ENCODE results near the gene ZC3H8. TPM values are rescaled to one million over a fixed set of nuclear protein-coding genes. Genes with fewer than 3 reads are reported as not detected.

ZC3H8 gene
- total and polyA plus RNA-seq, 8 donors, result 3.1 to 8.6 (median 4.3) TPM

- H3K9me3 ChIP-seq, result no peaks in the 10 kb centered on the region
- intact Hi-C loops (cut with DNase I), result no loop called here
- ATAC-seq (no peak), FAIRE-seq (no peak), DNase-seq (no peak)
- H3K36me3 ChIP-seq, result no peaks in the 10 kb centered on the region
- TF ChIP-seq CTCF (IDR thresholded peaks at IDR 0.05), result no peak
- no peaks in the 10 kb centered on the region for H3K27me3 ChIP-seq
- H3K27ac ChIP-seq, result no peak overlapping the region
- H3K4me3 ChIP-seq, result no peak overlapping the region
- peaks cover 8 to 11% (median 9%) of the 10 kb centered on the region in 3 donors for H3K4me1 ChIP-seq
- WGBS, 2 donors, result 95 to 98% methylated on average over 3 of the region's 3 CpGs
Observed at GRCh38 chr2:112230371-112230770, 24.5 kb downstream of the ZC3H8 start.

GRCh38 chr2:112229348-112229747 lies 25.5 kb downstream of the ZC3H8 start:
- Histone ChIP-seq H3K4me1 (peaks cover 8 to 11% (median 9%) of the 10 kb centered on the region in 3 donors), H3K36me3 (no peaks in the 10 kb centered on the region), H3K27me3 (no peaks in the 10 kb centered on the region), H3K27ac (no peak overlapping the region), H3K9me3 (no peaks in the 10 kb centered on the region), H3K4me3 (no peak overlapping the region)
- peak in 5 of 6 donors; percentile 62 to 89 (median 75) for DNase-seq
- FAIRE-seq, result no peak
- ATAC-seq, result peak; percentile 93 to 99 (median 98)
- TF ChIP-seq CTCF (IDR thresholded peaks at IDR 0.05), result no peak
- intact Hi-C loops (cut with DNase I), result no loop called here

- DNase-seq (no peak), FAIRE-seq (no peak), ATAC-seq (no peak)
- no peak overlapping the region for H3K4me3 ChIP-seq
- H3K9me3 ChIP-seq, result no peaks in the 10 kb centered on the region
- no peak overlapping the region for H3K27ac ChIP-seq
- H3K27me3 ChIP-seq, result no peaks in the 10 kb centered on the region
- peaks cover 0 to 3% (median 0%) of the 10 kb centered on the region in 3 donors for H3K36me3 ChIP-seq
- no peaks in the 10 kb centered on the region for H3K4me1 ChIP-seq
- 98 to 99% methylated on average over 3 of the region's 3 CpGs for WGBS, 2 donors
- intact Hi-C loops (cut with DNase I), result no loop called here
- no peak for TF ChIP-seq CTCF (IDR thresholded peaks at IDR 0.05)
Observed at GRCh38 chr2:112220831-112221230, 34.0 kb downstream of the ZC3H8 start.

GRCh38 chr2:112220186-112220585 lies 34.7 kb downstream of the ZC3H8 start:
- WGBS, 2 donors, result 97 to 99% methylated on average over 3 of the region's 3 CpGs
- intact Hi-C loops (cut with DNase I), result no loop called here
- Histone ChIP-seq H3K27ac (no peak overlapping the region), H3K27me3 (no peaks in the 10 kb centered on the region), H3K4me3 (no peak overlapping the region), H3K4me1 (no peaks in the 10 kb centered on the region), H3K36me3 (peaks cover 0 to 3% (median 0%) of the 10 kb centered on the region in 3 donors), H3K9me3 (no peaks in the 10 kb centered on the region)
- no peak for TF ChIP-seq CTCF (IDR thresholded peaks at IDR 0.05)
- no peak for FAIRE-seq
- DNase-seq, result no peak
- ATAC-seq, result no peak

- TF ChIP-seq CTCF (IDR thresholded peaks at IDR 0.05), result no peak
- FAIRE-seq, result no peak
Observed at GRCh38 chr2:112217854-112218253, 37.0 kb downstream of the ZC3H8 start.

More at GRCh38 chr2:112217854-112218253, 37.0 kb downstream of the ZC3H8 start:
- no peaks in the 10 kb centered on the region for H3K4me1 ChIP-seq
- intact Hi-C loops (cut with DNase I), result no loop called here
- H3K4me3 ChIP-seq, result no peak overlapping the region
- H3K36me3 ChIP-seq, result peaks cover 0 to 3% (median 0%) of the 10 kb centered on the region in 3 donors
- no peaks in the 10 kb centered on the region for H3K27me3 ChIP-seq
- DNase-seq (no peak), ATAC-seq (no peak)
- H3K9me3 ChIP-seq, result no peaks in the 10 kb centered on the region
- H3K27ac ChIP-seq, result no peak overlapping the region
